ENCODE results near the gene EGFL6. TPM values are rescaled to one million over a fixed set of nuclear protein-coding genes. Genes with fewer than 3 reads are reported as not detected.

EGFL6 gene
- total RNA-seq, 1 experiment from 2014 or later: not detected

DNA sequence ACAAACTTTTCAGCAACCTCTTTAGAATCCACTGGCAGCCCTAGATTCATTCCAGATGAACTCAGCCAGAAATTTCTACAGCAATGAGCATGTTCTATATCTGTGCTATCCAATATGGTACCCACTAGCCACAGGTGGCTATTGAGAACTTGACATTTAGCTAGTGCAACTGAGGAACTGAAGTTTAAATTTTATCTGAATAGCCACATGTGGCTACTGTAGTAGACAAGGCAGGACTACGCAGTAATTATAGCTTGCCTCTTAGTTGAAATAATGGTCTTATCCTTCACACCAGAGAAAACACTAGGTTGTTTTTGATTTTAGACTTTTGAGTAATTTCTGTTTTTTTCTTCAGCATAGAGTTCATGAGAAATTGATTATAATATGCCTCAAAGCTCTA is 80.9 kb downstream of the EGFL6 start:
- in situ Hi-C loops (cut with HindIII; ENCODE audit: low pct_unique_long_range_greater_than_20kb, low sequenced_read_pairs): no loop called here
- CTCF ChIA-PET: no interaction called here

DNA sequence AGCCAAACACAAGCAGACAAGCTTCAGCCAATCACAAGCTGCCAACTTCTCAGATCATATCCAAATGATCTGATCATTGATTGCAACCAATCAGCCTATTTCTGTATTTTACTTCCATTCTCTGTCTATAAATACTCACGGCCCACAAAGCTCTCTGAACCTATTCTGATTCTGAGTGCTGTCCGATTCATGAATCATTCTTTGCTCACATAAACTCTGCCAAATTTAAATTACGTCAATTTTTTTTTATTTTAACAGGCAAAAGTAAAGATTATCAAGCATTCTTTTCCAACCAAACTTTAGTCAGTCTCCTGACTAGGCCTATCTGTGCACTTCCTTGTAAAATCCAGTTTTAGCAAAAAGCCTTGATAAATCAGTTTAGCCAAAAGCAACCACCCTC is 81.7 kb downstream of the EGFL6 start:
- ChIA-PET POLR2A (no interaction called here), CTCF (no interaction called here)
- H3K9me3 ChIP-seq (ENCODE audit: control insufficient read depth, insufficient read depth, low read depth, low read length): no peaks in the 10 kb centered on the region
- in situ Hi-C loops (cut with HindIII; ENCODE audit: low pct_unique_long_range_greater_than_20kb, low sequenced_read_pairs): no loop called here
- no peak overlapping the region for H3K4me3 ChIP-seq (ENCODE audit: low read depth in 2 of 2, low read length in 2 of 2)
- no peaks in the 10 kb centered on the region for H3K4me1 ChIP-seq (ENCODE audit: control insufficient read depth, insufficient read depth, low read length)
- no TSS peak for BruUV-seq (replicated peaks)
- no peak overlapping the region for H3K27ac ChIP-seq (ENCODE audit: low read length)
- ATAC-seq (no peak), DNase-seq (ENCODE audit: low read depth, low spot score) (no peak)
- H3K36me3 ChIP-seq (ENCODE audit: control insufficient read depth, insufficient read depth, low read length): no peaks in the 10 kb centered on the region
- intact Hi-C loops (cut with micrococcal nuclease; ENCODE audit: unreplicated experiment): no loop called here
- TF ChIP-seq POLR2AphosphoS5 (IDR thresholded peaks at IDR 0.05; ENCODE audit: low read depth, low read length): no peak
- no peaks in the 10 kb centered on the region for H3K27me3 ChIP-seq (ENCODE audit: control insufficient read depth, insufficient read depth, low read length)

More for the DNA sequence above, 80.9 kb downstream of the EGFL6 start:
- H3K4me3 ChIP-seq (ENCODE audit: low read depth in 2 of 2, low read length in 2 of 2): no peak overlapping the region
- TF ChIP-seq, protein P1, sequence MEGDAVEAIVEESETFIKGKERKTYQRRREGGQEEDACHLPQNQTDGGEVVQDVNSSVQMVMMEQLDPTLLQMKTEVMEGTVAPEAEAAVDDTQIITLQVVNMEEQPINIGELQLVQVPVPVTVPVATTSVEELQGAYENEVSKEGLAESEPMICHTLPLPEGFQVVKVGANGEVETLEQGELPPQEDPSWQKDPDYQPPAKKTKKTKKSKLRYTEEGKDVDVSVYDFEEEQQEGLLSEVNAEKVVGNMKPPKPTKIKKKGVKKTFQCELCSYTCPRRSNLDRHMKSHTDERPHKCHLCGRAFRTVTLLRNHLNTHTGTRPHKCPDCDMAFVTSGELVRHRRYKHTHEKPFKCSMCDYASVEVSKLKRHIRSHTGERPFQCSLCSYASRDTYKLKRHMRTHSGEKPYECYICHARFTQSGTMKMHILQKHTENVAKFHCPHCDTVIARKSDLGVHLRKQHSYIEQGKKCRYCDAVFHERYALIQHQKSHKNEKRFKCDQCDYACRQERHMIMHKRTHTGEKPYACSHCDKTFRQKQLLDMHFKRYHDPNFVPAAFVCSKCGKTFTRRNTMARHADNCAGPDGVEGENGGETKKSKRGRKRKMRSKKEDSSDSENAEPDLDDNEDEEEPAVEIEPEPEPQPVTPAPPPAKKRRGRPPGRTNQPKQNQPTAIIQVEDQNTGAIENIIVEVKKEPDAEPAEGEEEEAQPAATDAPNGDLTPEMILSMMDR (IDR thresholded peaks at IDR 0.05): no peak
- no peak for TF ChIP-seq TCF7L2 (IDR thresholded peaks at IDR 0.05; ENCODE audit: low read depth, low read length)
- BruUV-seq (replicated peaks): no TSS peak
- POLR2A ChIA-PET: no interaction called here
- H3K36me3 ChIP-seq (ENCODE audit: control insufficient read depth, insufficient read depth, low read length): no peaks in the 10 kb centered on the region
- no peak for DNase-seq (ENCODE audit: low read depth, low spot score)
- ATAC-seq: no peak
- no peaks in the 10 kb centered on the region for H3K9me3 ChIP-seq (ENCODE audit: control insufficient read depth, insufficient read depth, low read depth, low read length)
- intact Hi-C loops (cut with micrococcal nuclease; ENCODE audit: unreplicated experiment): no loop called here
- no peak overlapping the region for H3K27ac ChIP-seq (ENCODE audit: low read length)
- H3K27me3 ChIP-seq (ENCODE audit: control insufficient read depth, insufficient read depth, low read length): no peaks in the 10 kb centered on the region
- H3K4me1 ChIP-seq (ENCODE audit: control insufficient read depth, insufficient read depth, low read length): no peaks in the 10 kb centered on the region

DNA sequence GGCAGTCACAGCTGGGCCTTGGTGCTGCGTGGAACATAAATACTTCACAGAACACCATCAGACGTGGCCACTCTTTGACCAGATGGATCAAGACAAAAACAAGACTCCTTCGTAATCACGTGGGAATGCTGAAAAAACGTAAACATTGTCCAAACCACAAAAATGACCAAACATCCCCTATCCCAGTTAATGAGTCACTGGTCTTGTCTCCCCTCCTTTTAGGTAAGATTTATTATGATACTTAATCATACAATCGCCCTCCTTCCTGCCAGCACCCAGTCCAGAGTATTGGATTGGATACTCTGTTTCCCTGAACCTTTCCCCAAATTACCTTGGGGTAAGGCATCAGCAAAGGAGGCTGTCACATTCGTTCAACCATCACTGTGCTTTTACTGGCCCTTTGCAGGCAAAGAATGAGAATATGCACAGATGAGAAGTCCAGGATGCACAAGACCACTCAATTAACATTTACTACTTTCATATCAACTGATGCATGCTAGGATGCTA is 82.9 kb downstream of the EGFL6 start:
- H3K4me1 ChIP-seq (ENCODE audit: control insufficient read depth, insufficient read depth, low read length): no peaks in the 10 kb centered on the region
- no TSS peak for BruUV-seq (replicated peaks)
- H3K36me3 ChIP-seq (ENCODE audit: control insufficient read depth, insufficient read depth, low read length): no peaks in the 10 kb centered on the region
- ATAC-seq (no peak), DNase-seq (ENCODE audit: low read depth, low spot score) (no peak)
- TF ChIP-seq POLR2AphosphoS5 (IDR thresholded peaks at IDR 0.05; ENCODE audit: low read depth, low read length) (no peak), TCF7L2 (IDR thresholded peaks at IDR 0.05; ENCODE audit: low read depth, low read length) (no peak), SIN3A (IDR thresholded peaks at IDR 0.05; ENCODE audit: borderline replicate concordance, insufficient read depth, low read depth, low read length) (no peak)
- TF ChIP-seq, protein P2, sequence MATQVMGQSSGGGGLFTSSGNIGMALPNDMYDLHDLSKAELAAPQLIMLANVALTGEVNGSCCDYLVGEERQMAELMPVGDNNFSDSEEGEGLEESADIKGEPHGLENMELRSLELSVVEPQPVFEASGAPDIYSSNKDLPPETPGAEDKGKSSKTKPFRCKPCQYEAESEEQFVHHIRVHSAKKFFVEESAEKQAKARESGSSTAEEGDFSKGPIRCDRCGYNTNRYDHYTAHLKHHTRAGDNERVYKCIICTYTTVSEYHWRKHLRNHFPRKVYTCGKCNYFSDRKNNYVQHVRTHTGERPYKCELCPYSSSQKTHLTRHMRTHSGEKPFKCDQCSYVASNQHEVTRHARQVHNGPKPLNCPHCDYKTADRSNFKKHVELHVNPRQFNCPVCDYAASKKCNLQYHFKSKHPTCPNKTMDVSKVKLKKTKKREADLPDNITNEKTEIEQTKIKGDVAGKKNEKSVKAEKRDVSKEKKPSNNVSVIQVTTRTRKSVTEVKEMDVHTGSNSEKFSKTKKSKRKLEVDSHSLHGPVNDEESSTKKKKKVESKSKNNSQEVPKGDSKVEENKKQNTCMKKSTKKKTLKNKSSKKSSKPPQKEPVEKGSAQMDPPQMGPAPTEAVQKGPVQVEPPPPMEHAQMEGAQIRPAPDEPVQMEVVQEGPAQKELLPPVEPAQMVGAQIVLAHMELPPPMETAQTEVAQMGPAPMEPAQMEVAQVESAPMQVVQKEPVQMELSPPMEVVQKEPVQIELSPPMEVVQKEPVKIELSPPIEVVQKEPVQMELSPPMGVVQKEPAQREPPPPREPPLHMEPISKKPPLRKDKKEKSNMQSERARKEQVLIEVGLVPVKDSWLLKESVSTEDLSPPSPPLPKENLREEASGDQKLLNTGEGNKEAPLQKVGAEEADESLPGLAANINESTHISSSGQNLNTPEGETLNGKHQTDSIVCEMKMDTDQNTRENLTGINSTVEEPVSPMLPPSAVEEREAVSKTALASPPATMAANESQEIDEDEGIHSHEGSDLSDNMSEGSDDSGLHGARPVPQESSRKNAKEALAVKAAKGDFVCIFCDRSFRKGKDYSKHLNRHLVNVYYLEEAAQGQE (IDR thresholded peaks at IDR 0.05; ENCODE audit: insufficient read depth in 1 of 2, low read depth in 2 of 2, low read length in 1 of 2): no peak
- TF ChIP-seq, protein P1 (IDR thresholded peaks at IDR 0.05): no peak
- H3K9me3 ChIP-seq (ENCODE audit: control insufficient read depth, insufficient read depth, low read depth, low read length): no peaks in the 10 kb centered on the region
- in situ Hi-C loops (cut with HindIII; ENCODE audit: low pct_unique_long_range_greater_than_20kb, low sequenced_read_pairs): no loop called here
- H3K27ac ChIP-seq (ENCODE audit: low read length): peak overlapping the region; percentile 89
- H3K4me3 ChIP-seq (ENCODE audit: low read depth in 2 of 2, low read length in 2 of 2): peak overlapping the region; percentile 56 to 62
- ChIA-PET POLR2A (no interaction called here), CTCF (no interaction called here)
- no peaks in the 10 kb centered on the region for H3K27me3 ChIP-seq (ENCODE audit: control insufficient read depth, insufficient read depth, low read length)
- intact Hi-C loops (cut with micrococcal nuclease; ENCODE audit: unreplicated experiment): no loop called here
